DMS53 treated with DMSO at 0.1 percent for 48 hours (cell line): ENCODE measurements around the gene DGKB.

Source experiments
- DNase-seq: peaks from one replicate; lab custom pipeline; 2025; ENCODE audit not compliant: unreplicated experiment; lab: John Stamatoyannopoulos, UW

The DGKB gene

DNA sequence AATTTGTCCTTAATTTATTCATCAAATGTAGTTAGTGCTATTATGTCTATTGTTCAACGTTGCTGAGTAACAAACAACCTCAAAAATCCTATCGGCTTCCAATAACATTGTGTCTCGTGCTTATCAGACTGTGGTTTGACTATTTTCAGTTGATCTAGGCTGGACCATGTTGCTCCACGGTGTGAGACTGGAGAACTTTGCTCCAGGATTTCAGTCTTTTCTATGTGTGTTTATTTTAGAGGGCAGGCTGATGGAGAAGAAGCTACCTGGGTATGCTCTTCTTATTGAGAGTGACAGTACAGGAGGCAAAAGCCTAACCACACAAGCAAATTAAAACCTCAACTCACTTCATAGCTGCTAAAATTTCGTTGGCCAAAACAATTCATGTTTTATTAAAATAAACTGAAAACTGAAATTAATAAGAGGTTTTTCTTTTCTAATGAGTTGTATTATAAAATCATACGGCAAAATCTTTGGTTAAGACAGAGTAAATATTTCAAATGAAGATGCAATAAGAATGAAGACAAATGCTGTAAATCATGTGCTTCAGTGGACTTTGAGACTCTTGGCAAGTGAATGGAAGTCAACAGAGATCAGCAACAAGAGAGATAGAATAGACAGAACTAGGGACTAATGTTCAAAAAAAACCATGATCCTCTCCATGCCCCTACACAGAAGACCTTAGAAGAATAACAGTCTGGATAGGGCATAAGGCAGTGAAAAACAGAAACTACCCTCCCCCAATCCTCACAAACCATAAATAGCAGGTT lies 495.1 kb downstream of the DGKB start:
- DNase-seq, result no peak

- no peak for DNase-seq
Measured at GRCh38 chr7:14403587-14403986, 499.0 kb downstream of the DGKB start.

DNA sequence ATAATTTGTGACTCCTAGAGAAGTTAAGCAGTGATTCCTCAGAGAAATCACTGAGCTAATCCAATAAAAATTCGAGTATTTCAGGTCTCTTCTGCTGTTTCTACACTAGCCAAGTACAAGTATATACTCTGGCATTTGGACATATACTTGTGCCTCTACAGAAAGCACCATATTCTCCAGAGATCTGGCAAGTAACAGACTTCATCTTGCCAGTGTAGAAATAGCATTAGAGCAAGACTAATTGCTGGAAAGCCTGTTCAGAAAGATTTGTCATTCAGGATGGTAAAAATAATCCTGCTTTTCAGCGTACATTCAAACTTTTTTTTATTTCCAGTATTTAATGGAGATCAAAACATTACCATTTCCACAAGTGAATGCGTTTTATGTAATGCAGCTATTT lies 502.3 kb downstream of the DGKB start:
- DNase-seq, result no peak

- no peak for DNase-seq
Measured at GRCh38 chr7:14398526-14398925, 504.0 kb downstream of the DGKB start.

DNA sequence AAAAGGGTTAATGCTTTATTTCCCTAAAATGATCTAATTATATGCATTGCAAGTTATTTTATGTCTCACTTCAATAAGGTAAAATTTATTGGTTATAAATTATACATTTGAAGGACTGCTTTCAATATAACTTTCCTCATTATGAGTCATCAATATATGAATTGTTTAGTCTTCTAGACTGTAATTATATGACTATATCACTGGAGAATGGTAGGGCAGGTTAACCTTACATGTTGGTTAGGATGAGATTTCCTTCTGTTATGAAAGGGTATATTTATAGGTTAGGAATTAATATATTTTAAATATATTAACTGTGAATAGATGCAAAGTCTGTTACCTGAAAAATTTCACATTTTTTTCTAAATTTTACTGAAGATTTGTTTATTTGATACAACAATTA lies 506.7 kb downstream of the DGKB start:
- DNase-seq, result no peak

- no peak for DNase-seq
Measured at GRCh38 chr7:14394786-14395185, 507.8 kb downstream of the DGKB start.

GRCh38 chr7:14389595-14389994 lies 513.0 kb downstream of the DGKB start:
- no peak for DNase-seq

- DNase-seq, result no peak
Measured at GRCh38 chr7:14389181-14389591, 513.4 kb downstream of the DGKB start.

DNA sequence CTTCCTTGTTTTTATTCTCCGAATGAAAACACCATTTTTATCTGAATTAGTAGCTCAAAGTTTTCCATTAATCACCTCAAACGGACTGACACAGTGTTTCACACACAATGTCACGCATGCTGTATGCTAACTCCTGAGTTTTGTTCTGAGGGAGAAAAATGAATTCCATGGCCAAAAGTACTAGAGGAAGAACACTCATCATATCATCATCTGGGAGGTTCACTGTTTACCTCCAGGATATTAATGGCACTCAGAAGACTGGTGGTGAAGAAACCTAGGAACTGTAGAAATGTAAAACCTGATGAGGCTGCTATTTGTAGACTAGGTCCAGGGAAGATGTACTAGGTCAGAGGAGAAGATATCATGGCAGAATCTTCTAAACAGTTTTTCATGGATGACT lies 517.5 kb downstream of the DGKB start:
- no peak for DNase-seq

GRCh38 chr7:14381936-14382335 lies 520.6 kb downstream of the DGKB start:
- no peak for DNase-seq

GRCh38 chr7:14381306-14381705 lies 521.2 kb downstream of the DGKB start:
- DNase-seq, result no peak

DNA sequence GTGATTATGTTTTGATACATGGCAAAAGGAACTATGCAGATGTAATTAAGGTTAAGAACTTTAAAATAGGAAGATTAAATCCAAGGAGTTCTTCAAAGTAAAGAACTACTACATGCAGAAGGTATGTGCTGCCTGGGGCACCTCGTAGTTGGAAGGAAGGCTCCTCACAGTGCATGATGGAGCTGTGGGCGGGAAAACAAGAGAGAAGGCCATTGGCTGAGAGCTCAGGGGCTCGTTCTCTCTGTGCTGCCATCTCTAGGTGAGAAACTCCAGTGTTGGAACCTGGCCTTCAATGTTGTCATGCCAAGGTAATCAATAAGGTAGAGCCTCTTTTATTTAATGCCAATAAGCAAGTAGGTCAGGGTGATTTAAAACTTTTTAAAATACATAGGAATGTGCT lies 521.7 kb downstream of the DGKB start:
- DNase-seq, result no peak

DNA sequence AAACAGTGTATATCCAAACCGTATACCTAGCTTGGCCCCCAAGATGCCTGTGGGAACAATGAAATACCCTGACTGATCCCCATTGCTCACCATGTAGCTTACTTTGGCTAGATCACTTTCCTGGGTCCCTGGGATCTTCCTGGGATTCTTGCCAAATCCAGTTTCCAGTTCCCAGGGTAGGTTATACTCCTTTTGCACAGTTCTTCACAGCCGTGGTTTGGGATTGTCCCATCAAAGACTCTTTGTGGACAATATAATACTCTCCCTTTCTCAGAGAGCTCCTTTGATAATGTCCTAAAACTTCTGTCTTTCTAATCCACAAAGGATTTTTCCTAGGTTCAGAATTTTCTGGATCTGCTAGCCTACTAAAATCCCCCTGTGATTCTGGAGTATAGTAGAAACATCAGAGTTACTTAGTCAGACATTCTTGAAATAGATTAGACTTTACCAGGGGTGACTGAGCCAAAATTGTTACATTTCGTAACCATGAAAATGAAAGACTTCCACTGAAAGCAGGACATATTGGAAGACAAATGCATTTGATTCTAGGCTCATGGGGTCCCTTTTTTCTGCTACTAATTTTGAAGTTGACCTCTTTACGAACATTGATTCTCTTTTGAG lies 524.8 kb downstream of the DGKB start:
- DNase-seq, result no peak

DNA sequence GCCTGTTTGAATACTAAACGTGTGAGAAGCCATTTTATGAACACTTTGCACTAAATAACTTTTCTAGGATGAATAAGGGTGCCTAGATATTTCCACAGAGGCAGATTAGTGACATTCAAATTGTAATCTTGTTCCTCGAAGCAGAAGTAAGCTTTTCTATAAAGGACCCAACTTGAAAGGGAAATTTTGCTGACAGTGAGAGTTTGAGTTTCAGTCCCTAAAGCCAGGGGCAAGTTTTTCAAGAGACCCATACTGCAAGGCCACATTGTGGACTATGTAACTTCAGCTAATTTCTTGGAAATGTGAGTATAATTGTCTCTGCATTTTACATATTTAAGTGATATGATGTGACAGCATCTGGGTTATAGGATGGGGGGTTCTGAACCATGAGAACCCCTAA lies 525.8 kb downstream of the DGKB start:
- no peak for DNase-seq

DNA sequence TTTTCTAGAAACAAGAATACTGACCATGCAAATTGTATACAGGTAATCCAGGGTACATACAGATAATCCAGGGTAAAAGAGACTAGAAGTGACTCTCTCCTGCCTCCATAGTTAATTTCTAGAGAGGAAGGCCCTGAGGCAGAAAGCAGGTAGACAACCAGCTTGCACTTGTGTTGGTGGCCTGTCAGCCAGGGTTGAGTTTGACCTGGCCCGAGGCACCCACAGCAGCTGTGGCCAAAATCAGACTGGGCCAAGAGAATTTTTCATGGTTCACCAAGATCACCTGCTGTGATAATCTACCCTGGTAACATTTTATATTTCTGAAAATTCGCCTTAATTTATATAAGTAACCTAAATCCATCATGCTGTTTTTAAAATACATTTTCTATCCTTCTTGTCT lies 526.6 kb downstream of the DGKB start:
- DNase-seq, result no peak

GRCh38 chr7:14374336-14374735 lies 528.2 kb downstream of the DGKB start:
- no peak for DNase-seq

DNA sequence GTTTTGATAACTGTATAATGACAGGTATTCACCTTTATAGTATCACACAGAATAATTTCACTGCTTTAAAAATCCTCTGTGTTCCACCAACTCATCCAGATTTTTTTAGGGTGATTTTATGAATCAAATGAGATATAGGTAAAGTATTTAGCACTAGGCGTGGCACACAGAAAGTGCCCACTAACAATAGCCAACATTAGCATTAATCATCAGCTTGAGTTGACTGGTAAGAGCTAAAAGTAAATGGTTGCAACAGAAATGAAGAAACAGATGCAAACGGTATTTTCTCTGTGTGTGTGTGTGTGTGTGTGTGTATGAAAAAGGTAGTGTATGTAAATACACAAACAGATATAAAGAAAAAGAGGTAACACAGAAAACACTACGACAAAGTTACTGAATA lies 534.3 kb downstream of the DGKB start:
- DNase-seq, result no peak

DNA sequence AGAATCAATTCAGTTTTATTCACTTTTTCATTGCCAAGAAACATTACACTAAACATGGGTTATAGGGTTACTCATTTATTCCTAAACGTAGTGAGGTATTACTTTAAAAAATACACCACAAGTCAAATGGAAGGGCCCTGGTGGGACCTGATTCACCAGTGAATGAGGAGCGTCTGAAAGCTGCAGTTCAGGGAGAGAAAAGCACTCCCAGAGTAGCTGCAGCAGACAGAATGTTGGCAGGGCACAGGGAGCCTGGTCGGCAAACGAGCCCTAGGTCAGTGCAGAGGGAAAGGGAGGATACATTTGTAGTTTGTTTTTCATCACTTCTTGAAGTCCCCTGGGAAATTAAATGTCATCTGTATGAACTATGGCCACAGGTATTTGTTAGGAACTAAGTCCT lies 551.4 kb downstream of the DGKB start:
- no peak for DNase-seq

DNA sequence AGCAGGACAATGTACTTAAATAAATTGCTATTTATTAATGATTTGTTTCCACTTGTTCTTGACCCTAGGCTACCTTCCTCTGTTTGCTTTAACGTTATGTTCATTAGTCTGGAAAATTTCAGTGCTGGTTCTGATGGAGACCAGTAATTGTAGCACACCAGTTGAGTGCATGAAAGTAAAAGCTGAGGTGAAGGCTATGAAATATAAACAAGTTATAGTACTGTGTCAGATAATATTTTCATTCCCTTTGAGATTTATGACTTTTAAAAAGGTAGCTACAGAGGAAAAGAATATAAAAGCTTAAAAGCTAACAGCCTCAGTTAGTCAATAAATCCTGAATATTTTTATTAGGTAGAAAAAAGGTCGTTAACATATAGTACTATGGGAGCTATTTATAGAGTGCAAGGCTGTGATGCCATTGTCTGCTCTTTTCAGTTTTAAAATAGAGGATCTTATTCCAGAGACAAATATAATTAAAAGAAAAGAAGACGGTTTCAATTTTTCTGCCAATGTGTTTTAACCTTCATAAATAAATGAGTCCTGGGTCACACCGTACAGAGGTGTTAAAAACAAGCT lies 561.3 kb downstream of the DGKB start:
- DNase-seq, result no peak

DNA sequence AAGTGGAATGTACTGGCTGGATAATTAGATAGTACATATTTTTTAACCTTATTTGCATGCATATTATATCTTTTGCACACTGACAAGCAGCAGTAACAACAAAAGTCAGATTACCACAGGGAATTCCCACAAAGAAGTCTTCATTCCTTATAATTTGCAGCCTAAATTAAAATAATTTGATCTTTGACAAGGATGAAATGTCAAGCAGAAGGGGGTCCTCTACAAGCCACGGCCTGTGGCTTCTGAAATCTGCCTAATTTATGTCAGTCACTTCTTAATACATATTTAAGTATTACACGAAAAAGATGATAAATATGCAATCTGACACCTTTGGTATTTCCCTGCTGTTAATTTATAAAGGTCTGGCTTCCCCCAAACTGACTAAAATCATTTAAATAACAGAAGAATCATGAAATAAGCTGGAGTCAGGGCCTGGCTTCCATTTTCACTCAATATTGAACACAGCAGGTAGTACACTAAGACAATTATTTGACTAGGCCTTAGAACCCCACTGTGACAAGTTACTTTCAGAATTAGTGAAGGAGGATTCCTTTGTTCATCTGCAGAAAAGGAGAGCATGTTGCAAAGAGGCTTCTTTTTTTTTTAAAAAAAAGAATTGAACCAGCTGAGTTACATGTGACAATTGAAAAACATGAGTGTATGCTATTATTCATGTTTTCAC lies 562.0 kb downstream of the DGKB start:
- no peak for DNase-seq

DNA sequence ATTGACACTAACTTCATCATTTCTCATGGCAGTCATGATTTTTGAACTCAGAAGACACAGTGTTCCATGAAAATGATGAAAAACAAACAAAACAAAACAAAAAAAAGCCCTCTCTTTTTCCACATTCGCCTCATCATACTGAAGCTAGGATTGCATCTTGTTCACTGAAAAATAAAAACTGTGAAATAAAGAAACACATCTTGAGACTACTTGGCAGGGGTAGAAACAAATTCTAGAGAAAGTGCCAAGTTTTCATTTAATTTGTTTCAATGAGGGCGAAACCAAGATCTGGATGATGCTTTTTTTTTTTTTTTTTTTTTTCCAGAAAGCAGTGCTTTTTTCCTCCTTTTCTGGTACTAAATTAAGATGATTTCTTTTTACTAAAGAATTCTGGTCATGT lies 562.7 kb downstream of the DGKB start:
- DNase-seq, result no peak

GRCh38 chr7:14336256-14336655 lies 566.3 kb downstream of the DGKB start:
- DNase-seq, result no peak
